GM18505 (cell line): ENCODE measurements around the gene GAREM2.

Experiments
- ATAC-seq: cut with Tn5 transposase; IDR thresholded peaks from one replicate; pipeline ENCODE4 v1.9.1; 2021; ENCODE audit not compliant: unreplicated experiment
- POLR2A ChIP-seq: IDR thresholded peaks from 4 replicates; pipeline ENCODE4 v1.6.1; 2011; ENCODE audit warnings: borderline replicate concordance; ENCODE audit not compliant: insufficient read depth, insufficient read length; ENCODE audit errors: extremely low read depth

The GAREM2 gene

DNA sequence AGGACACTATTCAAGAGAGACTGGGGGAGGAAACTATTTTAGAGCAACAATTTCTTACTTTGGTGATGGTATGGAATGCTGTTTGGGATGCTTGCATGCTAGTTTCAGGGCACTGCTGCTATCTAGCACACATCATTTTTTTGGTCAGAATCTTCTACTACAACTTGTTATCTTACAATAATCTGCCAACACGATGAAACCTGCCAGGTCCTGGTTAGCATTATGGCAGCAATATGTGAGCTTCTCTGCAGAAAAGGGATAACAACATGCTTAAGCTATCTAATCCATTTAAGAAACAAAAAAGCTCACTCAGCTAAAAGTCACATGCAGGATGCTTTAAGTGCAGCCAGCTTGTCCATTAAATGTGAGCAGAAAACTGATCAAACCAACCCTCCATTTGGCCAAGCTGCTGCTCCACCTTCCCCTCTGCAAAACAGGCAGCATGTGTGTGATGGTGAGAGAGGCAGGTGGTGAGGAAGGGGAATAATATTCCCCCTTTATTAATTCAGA, 30.1 kb downstream of the GAREM2 start:
- TF ChIP-seq POLR2A = no peak
- no peak for ATAC-seq

DNA sequence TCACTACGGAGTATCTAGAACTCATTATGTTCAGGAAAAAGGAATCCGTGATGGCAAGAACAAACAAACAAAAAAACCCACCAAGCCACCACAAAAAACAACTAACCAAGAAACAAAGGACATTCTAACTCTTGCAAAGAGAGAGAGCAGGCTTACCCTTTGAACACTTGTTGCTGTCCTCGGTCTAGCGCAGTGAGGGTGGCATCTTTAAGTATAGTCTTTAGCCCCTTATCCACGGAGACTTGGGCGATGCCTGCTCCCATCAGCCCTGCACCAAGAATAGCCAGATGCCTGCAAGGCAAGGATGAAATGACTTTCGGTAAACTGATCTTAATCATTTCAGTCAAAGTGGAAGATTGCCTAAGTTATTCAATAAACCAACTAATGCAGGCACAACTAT, 31.0 kb downstream of the GAREM2 start:
- ATAC-seq = no peak
- no peak for TF ChIP-seq POLR2A

DNA sequence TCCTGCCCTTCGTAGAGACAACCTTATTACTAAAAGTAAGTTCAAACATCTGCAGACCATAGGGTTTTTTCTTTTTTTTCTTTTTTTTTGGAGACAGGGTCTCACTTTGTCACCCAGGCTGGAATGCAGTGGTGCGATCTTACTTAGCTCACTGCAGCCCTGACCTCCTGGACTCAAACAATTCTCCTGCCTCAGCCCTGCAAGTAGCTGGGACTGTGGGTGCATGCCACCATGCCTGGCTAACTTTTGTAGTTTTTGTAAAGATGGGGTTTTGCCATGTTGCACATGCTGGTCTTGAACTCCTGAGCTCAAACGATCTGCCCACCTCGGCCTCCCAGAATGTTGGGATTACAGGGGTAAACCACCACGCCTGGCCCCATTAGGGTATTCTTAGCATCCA, 39.1 kb downstream of the GAREM2 start:
- no peak for ATAC-seq

DNA sequence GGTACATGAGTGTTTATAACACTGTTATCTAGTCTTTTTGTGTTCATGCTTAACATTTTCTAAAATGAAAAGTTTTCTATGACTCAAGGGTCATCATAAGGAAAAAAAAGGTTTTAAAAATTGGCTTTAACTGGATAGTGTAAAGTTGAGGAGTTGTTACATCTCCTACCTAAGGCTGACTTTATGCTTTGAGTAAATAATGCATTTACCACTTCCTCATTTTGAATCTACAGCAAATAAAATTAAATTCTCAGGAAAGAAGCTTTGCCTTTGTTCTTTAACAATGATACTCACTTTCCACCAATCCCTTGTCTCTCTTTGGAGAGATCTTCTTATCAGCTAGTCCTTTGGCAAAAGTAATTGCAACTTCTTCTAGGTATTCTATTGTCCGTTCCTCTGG, 41.9 kb downstream of the GAREM2 start:
- no peak for ATAC-seq
- TF ChIP-seq POLR2A = no peak

More for the DNA sequence above, 39.1 kb downstream of the GAREM2 start:
- TF ChIP-seq POLR2A = no peak

DNA sequence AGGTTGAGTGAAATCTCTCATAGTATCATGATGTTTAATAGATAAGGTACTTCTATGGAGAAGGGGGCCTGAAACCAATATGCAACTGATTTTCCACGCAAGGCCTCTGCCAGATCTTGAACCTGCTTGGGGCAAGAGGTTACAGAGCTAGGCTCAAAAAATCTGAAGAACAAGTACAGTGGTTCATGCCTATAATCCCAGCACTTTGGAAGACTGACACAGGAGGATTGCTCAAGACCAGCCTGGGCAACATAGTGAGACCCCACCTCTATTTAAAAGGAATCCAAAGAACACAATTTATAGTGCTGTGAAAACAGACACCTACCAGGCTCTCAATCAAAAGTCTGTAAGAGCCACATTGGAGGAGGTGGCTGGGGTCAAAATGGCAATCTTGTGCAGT, 42.9 kb downstream of the GAREM2 start:
- TF ChIP-seq POLR2A = no peak
- no peak for ATAC-seq

DNA sequence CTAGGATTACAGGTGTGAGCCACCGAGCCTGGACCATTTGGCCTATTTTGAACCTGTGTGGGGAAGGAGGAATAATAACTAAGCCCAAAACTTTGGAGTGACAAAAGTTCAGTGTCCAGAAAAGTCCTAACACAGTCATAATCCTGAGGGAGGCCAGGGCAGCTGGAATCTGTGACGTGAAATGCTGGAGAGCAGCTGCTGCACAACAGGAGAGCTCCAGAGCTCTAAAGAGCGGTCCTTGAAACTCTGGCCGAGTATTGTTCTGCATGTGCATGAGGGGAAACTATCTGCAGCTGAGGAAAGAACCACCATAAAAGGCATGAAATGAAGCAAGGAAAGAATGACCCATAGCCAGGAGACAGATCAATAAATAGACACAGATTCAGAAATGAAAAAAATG, 43.7 kb downstream of the GAREM2 start:
- no peak for ATAC-seq
- no peak for TF ChIP-seq POLR2A

DNA sequence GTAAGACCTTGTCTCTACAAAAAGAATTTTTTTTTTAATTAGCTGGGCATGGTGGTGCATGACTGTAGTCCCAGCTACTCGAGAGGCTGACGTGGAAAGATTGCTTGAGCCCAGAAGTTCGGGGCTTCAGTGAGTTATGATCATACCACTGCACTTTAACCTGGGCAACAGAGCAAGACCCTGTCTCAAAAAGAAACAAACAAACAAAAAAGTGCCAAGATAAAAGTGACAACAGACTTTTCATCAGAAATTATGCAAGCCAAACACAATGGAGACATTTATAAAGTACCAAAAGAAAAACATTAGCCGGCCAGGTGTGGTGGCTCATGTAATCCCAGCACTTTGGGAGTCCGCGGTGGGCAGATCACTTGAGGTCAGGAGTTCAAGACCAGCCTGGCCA, 44.8 kb downstream of the GAREM2 start:
- TF ChIP-seq POLR2A = no peak
- ATAC-seq = no peak

DNA sequence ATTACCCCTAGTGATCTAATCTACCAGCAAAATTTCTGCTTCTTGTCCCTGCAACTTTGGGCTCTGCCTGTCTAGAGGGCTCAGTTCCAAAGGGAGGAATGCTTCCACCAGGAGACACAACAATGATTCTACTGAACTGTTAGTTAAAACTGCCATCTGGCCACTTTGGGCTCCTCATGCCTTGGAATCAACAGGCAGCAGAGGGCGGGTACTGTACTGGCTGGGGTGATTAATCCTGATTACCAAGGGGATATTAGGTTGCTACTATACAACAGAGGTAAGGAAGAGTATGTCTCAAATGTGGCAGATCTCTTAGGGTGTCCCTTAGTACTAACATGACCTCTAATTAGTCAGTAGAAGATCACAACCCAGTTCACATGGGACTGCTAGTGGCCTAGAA, 50.1 kb downstream of the GAREM2 start:
- TF ChIP-seq POLR2A = no peak

DNA sequence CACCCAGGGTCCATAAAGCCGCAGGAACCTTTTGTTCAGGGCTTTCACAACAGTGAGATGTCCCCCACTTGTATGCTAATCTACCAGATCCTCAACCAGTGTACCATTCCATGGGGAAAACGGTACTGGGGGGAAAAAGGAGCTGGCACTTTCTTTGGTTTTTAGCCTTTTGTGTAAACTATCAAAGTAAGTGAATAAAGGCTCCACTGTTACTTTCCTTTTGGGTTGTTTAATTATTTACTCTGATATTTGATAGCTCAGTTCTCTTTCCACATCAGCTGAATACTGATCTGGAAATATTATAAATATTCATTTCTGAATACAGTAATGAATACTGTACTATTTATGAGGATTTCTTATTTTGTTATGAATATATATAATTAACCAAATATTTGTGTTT, 51.2 kb downstream of the GAREM2 start:
- ATAC-seq = no peak
- no peak for TF ChIP-seq POLR2A

More for the DNA sequence above, 50.1 kb downstream of the GAREM2 start:
- no peak for ATAC-seq

DNA sequence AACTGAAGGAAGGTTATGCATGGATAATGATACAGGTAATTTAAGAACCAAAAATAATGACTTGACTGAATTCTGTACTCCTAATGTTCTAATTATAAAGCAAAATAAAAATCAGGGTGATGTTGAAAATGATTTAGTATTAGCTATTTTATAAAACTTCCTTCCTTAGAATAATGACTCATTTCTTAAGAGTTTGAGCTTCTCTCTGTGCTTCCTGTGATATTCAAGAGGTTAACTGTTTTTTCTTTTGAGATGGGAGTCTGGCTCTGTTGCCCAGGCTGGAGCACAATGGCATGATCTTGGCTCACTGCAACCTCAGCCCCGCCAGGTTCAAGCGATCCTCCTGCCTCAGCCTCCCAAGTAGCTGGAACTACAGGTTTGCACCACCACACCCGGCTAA, 56.7 kb downstream of the GAREM2 start:
- no peak for ATAC-seq
- no peak for TF ChIP-seq POLR2A

DNA sequence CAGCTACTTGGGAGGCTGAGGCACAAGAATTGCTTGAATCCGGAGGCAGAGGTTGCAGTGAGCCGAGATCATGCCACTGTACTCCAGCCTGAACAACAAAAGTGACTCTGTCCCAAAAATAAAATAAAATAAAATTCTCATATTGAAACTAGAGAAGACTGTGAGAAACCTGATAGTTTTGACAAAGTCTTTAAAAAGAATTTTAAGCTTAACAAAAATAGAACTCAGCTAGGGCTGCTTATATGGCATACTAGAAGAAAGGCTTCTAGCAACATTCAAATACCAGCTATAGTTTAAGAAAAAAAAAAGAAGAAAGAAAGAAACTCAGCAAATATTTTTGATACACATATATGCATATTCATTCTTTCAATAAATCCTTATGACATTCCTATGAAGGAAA, 57.9 kb downstream of the GAREM2 start:
- ATAC-seq = no peak
- TF ChIP-seq POLR2A = no peak

DNA sequence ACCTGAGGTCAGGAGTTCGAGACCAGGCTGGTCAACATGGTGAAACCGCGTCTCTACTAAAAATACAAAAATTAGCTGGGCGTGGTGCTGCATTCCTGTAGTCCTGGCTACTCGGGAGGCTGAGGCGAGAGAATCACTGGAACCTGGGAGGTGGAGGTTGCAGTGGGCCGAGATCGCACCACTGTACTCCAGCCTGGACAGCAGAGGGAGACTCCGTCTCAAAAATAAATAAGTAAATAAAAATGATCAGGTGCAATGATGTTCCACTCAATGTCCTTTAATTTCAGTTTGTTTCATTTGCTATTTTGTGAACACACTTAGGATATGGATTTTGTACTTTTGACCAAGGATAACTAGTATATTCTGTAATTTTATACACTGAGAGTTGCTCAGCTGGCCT, 62.2 kb downstream of the GAREM2 start:
- no peak for ATAC-seq
- TF ChIP-seq POLR2A = no peak

DNA sequence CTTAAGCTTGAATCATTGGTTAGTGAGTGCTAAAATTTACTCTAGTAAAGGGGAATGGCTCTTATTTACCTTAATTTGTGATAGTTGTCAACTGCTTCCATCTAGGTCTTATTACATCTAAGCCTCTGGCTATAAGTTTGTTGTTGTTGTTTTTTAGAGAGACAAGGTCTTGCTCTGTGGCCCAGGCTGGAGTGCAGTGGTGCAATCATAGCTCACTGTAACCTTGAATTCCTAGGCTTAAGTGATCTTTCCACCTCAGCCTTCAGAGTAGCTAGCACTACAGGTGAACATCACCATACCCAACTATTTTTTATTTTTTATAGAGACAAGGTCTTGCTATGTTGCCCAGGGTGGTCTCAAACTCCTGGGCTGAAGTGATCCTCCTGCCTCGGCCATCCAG, 65.0 kb downstream of the GAREM2 start:
- TF ChIP-seq POLR2A = no peak
- no peak for ATAC-seq

DNA sequence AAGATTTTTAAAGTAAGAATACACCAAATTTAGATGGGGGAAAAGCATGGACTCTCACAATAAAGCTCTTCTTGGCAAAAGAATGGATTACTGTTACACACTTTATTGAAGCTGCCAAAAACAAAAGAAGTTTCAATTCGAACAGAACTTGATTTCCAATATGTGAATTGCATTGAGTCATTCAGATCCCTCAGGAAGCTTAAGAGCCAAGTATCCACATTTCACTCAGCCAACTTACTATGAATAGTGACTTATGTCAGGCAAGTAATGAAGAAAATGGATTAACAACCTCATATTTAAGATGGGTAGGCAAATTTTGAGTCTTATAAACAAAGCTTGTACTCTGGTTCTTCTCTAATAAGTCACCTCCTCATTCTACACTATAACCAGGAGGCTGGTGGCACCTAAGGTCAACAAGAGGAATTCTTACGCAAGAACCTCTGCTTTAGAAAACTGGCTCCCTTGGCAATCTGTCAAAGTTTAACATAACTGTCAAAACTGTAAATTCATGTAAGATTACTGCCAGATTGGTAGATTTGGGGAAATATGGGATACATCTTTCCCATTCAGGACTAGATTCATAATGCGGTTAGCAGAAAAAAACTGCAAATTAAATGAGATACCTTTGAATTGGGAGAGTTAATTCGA, 65.5 kb downstream of the GAREM2 start:
- no peak for ATAC-seq

More for the DNA sequence above, 65.5 kb downstream of the GAREM2 start:
- TF ChIP-seq POLR2A = no peak
